Stromal cell of bone marrow (primary cell): Measurements from ENCODE around the gene PCDHB16.
A peak's percentile ranks its signal among the peaks of the same experiment; 100 is the strongest.
"Not testable (repeated sequence)": the region's sequence is repeated elsewhere in the genome, so short reads cannot be mapped to it uniquely, and the experiment has no call there.

Source experiments
- DNase-seq: peaks from one replicate; pipeline ENCODE4 v3.0.0-alpha.2; 2012; ENCODE audit warnings: low read depth

PCDHB16 gene

GRCh38 chr5:141184117-141184855 is 2.1 kb downstream of the PCDHB16 start:
- DNase-seq, result not testable (repeated sequence)

DNA sequence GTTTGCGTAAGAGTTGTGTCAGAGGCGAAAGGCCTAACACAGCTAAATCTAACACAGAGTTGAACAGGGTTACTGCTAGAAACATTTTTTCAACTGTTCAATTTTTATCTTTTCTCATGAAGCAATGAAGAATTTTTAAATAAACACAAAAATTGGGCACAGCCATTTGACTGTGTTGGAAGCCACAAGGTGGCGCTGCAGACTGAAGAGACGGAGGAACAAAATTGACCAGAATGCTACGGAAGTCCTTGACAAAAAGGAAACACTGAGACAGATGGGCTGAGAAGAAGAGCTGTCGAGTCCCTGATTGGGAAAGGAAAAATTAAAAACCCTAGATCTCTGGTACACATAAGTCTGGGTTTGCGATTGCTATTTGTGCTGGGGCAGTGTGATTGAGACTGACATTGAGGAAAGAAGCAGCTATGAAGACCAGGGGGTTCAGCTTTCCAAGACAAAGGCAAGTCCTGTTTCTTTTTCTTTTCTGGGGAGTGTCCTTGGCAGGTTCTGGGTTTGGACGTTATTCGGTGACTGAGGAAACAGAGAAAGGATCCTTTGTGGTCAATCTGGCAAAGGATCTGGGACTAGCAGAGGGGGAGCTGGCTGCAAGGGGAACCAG is 4.8 kb downstream of the PCDHB16 start, which contains the start of gene PCDHB9:
TSS of gene PCDHB9 (plus strand) at position 265 of the 616 bp plus-strand sequence. CDS start at position 423, 158 bp downstream.
- no peak for DNase-seq

GRCh38 chr5:141188682-141189081 is 6.5 kb downstream of the PCDHB16 start:
- DNase-seq, result not testable (repeated sequence)

GRCh38 chr5:141189131-141189530 is 6.9 kb downstream of the PCDHB16 start:
- not testable (repeated sequence) for DNase-seq

DNA sequence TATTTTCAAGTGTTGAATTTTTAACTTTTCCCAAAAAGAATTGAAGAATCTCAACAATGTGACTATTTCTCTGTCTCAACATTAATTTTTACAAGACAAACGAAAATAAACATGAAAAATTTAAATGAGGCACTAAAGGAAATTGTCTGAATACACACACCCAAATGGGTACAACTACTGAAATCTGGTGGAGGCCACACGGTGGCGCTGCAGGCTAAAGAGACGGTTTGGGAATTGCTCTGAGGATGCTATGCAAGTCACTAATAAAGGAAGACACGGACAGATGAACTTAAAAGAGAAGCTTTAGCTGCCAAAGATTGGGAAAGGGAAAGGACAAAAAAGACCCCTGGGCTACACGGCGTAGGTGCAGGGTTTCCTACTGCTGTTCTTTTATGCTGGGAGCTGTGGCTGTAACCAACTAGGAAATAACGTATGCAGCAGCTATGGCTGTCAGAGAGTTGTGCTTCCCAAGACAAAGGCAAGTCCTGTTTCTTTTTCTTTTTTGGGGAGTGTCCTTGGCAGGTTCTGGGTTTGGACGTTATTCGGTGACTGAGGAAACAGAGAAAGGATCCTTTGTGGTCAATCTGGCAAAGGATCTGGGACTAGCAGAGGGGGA is 10.0 kb downstream of the PCDHB16 start, which contains the start of gene PCDHB10:
TSS of gene PCDHB10 (plus strand) at position 244 of the 616 bp plus-strand sequence. CDS start at position 444, 200 bp downstream.
- no peak for DNase-seq

DNA sequence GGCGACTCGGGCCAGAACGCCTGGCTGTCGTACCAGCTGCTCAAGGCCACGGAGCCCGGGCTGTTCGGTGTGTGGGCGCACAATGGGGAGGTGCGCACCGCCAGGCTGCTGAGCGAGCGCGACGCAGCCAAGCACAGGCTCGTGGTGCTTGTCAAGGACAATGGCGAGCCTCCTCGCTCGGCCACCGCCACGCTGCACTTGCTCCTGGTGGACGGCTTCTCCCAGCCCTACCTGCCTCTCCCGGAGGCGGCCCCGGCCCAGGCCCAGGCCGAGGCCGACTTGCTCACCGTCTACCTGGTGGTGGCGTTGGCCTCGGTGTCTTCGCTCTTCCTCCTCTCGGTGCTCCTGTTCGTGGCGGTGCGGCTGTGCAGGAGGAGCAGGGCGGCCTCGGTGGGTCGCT is 12.1 kb downstream of the PCDHB16 start:
- not testable (repeated sequence) for DNase-seq

DNA sequence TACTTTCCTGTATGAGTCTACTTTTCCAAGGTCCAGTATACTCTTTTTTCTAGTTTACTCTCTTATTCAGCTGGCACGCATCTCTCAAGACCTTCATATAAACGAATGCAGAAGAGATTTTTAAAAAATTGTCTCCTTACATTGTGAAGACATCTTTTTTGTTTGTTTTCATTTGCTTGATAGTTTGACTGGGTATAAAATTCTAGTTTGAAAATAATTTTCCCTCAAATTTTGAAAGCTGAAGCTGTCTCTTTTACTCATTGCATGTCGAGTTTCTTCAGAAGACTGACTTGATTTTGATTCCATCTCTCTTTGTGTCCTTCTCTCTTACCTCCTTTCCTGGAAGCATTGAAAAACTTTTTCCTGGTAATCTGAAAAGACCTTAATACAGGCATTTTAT is 14.2 kb downstream of the PCDHB16 start:
- DNase-seq, result no peak

DNA sequence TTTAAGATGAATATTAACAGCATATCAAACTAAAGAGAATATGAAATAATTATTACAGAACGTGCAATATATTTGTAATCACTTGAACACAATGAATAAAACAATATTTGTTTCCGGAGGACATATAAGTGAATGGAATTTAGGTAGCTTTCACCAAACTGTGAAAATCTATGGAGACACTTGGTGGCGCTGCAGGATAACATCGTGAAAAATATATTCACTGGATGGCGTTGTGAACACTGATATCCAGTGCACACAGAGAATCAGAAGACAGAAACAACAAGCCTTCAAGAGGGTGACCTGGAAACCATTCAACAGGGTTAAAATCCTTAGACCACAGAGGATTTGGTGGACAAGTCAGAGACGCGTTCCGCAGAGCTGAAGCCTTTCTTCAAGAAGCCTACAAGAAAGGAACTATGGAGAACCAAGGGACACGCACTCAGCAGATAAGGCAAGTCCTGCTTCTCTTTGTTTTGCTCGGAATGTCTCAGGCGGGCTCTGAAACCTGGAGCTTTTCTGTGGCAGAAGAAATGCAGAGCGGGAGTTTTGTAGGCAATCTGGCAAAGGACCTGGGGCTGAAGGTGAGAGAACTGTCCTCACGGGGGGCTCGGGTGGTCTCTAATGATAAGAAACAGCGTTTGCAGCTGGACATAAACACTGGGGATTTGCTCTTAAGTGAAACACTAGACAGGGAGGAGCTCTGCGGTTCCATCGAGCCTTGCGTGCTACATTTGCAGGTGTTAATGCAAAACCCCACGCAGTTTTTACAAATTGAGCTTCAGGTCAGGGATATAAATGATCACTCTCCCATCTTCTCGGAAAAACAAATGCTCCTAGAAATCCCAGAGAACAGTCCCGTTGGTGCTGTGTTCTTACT is 17.4 kb downstream of the PCDHB16 start, which contains the start of gene PCDHB11:
TSS of gene PCDHB11 (plus strand) at position 269 of the 877 bp plus-strand sequence. CDS start at position 417, 148 bp downstream.
- DNase-seq, result no peak

GRCh38 chr5:141201126-141201525 is 18.9 kb downstream of the PCDHB16 start:
- DNase-seq, result not testable (repeated sequence)

GRCh38 chr5:141201646-141202045 is 19.5 kb downstream of the PCDHB16 start:
- DNase-seq, result not testable (repeated sequence)

- DNase-seq, result no peak
These were observed 26.3 kb downstream of the PCDHB16 start, which contains the start of gene PCDHB12 for GRCh38 chr5:141208478-141208877. PCDHB12 (plus strand) TSS chr5:141208719; CDS start chr5:141208908, 189 bp downstream.

DNA sequence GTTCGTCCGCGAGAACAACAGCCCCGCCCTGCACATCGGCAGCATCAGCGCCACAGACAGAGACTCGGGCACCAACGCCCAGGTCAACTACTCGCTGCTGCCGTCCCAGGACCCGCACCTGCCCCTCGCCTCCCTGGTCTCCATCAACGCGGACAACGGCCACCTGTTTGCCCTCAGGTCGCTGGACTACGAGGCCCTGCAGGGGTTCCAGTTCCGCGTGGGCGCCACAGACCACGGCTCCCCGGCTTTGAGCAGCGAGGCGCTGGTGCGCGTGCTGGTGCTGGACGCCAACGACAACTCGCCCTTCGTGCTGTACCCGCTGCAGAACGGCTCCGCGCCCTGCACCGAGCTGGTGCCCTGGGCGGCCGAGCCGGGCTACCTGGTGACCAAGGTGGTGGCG is 28.1 kb downstream of the PCDHB16 start:
- not testable (repeated sequence) for DNase-seq

DNA sequence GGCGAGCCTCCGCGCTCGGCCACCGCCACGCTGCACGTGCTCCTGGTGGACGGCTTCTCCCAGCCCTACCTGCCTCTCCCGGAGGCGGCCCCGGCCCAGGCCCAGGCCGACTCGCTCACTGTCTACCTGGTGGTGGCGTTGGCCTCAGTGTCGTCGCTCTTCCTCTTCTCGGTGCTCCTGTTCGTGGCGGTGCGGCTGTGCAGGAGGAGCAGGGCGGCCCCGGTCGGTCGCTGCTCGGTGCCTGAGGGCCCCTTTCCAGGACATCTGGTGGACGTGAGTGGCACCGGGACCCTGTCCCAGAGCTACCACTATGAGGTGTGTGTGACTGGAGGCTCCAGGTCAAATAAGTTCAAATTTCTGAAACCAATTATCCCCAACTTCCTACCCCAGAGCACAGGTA is 28.7 kb downstream of the PCDHB16 start:
- not testable (repeated sequence) for DNase-seq

- not testable (repeated sequence) for DNase-seq
These were observed 31.6 kb downstream of the PCDHB16 start, which contains the start of gene PCDHB13 for GRCh38 chr5:141213656-141214339. PCDHB13 (plus strand) TSS chr5:141213919; CDS start chr5:141214124, 205 bp downstream.

DNA sequence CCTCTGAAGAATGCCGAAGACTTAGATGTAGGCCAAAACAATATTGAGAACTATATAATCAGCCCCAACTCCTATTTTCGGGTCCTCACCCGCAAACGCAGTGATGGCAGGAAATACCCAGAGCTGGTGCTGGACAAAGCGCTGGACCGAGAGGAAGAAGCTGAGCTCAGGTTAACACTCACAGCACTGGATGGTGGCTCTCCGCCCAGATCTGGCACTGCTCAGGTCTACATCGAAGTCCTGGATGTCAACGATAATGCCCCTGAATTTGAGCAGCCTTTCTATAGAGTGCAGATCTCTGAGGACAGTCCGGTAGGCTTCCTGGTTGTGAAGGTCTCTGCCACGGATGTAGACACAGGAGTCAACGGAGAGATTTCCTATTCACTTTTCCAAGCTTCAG is 32.4 kb downstream of the PCDHB16 start:
- not testable (repeated sequence) for DNase-seq

DNA sequence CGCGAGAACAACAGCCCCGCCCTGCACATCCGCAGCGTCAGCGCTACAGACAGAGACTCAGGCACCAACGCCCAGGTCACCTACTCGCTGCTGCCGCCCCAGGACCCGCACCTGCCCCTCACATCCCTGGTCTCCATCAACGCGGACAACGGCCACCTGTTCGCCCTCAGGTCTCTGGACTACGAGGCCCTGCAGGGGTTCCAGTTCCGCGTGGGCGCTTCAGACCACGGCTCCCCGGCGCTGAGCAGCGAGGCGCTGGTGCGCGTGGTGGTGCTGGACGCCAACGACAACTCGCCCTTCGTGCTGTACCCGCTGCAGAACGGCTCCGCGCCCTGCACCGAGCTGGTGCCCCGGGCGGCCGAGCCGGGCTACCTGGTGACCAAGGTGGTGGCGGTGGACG is 33.3 kb downstream of the PCDHB16 start:
- DNase-seq, result not testable (repeated sequence)

DNA sequence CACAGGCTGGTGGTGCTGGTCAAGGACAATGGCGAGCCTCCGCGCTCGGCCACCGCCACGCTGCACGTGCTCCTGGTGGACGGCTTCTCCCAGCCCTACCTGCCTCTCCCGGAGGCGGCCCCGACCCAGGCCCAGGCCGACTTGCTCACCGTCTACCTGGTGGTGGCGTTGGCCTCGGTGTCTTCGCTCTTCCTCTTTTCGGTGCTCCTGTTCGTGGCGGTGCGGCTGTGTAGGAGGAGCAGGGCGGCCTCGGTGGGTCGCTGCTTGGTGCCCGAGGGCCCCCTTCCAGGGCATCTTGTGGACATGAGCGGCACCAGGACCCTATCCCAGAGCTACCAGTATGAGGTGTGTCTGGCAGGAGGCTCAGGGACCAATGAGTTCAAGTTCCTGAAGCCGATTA is 33.8 kb downstream of the PCDHB16 start:
- not testable (repeated sequence) for DNase-seq

- DNase-seq, result peak; percentile 17
These were observed 41.1 kb downstream of the PCDHB16 start, which contains the start of gene PCDHB14 for GRCh38 chr5:141223112-141223783. PCDHB14 (plus strand) TSS chr5:141223343; CDS start chr5:141223506, 163 bp downstream.

DNA sequence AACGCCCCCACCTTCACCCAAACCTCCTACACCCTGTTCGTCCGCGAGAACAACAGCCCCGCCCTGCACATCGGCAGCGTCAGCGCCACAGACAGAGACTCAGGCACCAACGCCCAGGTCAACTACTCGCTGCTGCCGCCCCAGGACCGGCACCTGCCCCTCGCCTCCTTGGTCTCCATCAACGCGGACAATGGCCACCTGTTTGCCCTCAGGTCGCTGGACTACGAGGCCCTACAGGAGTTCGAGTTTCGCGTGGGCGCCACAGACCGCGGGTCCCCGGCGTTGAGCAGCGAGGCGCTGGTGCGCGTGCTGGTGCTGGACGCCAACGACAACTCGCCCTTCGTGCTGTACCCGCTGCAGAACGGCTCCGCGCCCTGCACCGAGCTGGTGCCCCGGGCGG is 42.7 kb downstream of the PCDHB16 start:
- not testable (repeated sequence) for DNase-seq

- not testable (repeated sequence) for DNase-seq
These were observed 43.2 kb downstream of the PCDHB16 start for GRCh38 chr5:141225421-141225820.
